Hematopoietic multipotent progenitor cell treated with erythropoietin and hydrocortisone succinate and interleukin-3 and kit ligand, for 6 days (in vitro differentiated cells): ENCODE data around the gene MBIP.

ENCODE experiments used
- DNase-seq: peaks from one replicate; pipeline ENCODE4 v3.0.0-alpha.2; 2015

Gene MBIP

DNA sequence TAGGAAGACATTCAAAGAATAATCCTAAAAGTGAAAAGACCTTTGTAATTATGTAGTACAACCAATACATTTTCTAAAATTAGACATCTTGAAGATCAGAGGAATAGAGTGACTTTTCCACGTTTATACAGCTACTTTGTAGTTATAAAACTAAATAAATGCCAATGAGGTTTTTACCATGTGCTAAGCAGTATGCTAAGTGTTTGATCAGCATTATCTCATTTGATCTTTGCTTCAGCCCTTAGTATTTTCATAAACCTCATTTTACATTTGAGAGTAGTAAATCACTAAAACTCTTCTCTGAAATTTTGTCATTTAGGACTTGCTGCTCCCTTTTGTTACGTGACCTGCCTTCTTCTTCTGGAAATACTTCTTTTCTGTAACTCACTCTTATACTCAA, 13.6 kb downstream of the MBIP start:
- no peak for DNase-seq

DNA sequence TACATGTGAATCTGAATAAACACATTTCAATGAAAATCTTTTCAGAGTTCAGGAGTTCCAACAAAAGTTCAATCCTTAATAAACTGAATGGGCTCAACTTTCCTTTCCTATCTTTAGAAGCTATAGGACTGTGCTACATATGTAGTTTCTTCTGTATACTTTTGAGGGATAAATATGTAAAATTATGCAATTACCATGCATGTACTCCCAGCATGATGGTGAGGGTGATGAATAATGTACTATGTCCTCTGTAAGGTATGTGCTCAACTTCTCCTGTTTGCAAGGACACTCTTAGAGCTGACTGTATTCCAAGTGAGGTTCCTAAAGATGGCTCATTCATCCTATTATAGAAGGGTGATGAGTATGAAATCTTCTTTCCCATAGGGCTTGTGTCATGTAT, 15.5 kb downstream of the MBIP start:
- DNase-seq = no peak

GRCh38 chr14:36303960-36304359, 16.5 kb downstream of the MBIP start:
- no peak for DNase-seq

DNA sequence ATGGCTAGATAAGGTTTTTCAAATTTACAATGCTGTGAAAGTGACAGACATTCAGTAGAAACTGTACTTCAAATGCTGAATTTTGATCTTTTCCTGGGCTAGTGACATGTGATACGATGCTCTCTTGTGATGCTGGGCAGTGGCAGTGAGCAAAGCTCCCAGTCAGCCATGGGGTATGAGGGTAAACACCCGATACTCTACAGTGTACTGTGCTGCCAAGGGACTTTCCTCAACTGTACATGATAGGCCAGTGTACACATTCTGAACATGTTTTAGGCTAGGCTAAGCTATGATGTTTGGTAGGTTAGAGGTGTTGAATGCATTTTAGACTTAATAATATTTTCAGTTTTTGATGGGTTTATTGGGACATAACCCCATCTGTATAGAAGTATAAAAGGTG, 17.6 kb downstream of the MBIP start:
- no peak for DNase-seq

GRCh38 chr14:36301159-36301558, 19.3 kb downstream of the MBIP start:
- DNase-seq = no peak

DNA sequence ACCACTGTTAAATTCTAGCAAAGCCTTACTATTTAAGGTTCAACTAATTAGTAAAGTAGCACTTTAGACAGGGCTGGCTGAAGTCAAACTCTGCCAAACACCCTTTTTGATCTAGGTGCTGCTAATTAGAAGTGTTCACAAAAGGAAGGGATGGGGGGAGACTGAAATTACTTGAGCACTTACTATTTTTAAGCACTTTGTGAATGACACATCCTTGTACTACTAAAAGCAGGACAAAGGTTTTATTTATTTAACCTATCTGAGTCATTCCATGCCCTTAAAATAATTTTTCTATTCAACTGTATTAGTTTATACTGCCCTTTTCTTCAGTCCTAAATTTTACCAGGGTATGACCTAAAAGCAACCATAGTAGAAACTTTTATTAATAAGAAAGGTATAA, 20.1 kb downstream of the MBIP start:
- DNase-seq = no peak

- no peak for DNase-seq
These were observed 24.5 kb downstream of the MBIP start for GRCh38 chr14:36295642-36296627.

DNA sequence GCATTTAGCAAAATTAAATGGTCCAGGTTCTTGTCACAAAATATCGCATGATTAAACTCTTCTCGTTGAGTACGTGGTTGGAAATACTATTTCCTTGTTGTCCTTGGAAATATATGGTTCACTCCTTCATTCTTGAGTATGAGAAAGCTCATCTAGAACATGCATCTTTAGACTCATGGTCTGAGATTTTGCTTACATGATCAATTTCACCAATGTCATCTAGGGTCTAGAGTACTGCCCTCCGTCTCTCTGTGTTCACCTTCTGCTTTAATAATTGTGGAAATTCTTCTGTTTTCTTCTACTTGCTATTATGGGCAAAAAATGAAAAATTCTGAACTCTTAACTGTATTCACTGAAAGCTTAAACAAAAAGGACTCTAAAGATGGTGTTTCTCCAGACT, 25.9 kb downstream of the MBIP start:
- no peak for DNase-seq

GRCh38 chr14:36293824-36294223, 26.6 kb downstream of the MBIP start:
- DNase-seq = peak; percentile 49

GRCh38 chr14:36289954-36290353, 30.5 kb downstream of the MBIP start:
- DNase-seq = no peak

DNA sequence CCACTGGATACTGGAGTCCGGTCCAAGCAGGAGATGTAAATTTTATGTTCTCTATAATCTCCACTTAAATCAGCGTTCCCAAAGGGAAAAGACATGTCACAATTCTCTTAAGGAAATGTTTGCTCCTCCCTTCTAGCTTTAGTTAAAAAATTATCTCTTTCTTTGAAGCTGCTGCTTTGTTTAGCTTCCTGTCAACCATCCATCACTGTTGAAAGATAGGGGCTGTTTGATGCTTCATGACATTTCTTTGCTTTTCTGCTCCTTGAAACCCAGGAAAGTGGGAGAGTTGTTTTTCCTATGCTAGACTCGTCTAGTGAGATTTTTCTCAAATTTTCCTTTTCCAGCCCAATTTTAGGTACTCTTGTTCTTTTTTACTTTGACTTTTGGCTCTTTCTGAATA, 31.9 kb downstream of the MBIP start:
- no peak for DNase-seq

- DNase-seq = no peak
These were observed 35.4 kb downstream of the MBIP start for GRCh38 chr14:36284971-36285595.

DNA sequence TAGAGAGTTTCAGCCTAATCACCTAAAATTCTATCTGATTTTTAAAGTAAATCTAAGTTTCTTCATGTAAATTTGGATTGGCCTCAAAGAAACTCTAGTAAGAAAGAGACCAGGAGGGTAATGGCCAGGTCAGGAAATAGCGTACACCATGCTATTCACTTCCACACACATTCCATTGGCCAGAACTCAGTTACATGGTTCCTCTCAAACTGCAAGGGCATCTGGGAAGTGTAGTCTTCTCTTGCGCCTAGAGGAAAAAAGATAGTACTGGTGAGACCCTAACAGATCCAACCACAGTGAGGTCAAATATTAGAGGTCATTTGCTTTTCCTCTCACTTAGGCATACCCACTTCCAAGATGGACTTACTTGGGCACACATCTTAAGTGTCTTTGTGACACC, 39.1 kb downstream of the MBIP start:
- DNase-seq = no peak

DNA sequence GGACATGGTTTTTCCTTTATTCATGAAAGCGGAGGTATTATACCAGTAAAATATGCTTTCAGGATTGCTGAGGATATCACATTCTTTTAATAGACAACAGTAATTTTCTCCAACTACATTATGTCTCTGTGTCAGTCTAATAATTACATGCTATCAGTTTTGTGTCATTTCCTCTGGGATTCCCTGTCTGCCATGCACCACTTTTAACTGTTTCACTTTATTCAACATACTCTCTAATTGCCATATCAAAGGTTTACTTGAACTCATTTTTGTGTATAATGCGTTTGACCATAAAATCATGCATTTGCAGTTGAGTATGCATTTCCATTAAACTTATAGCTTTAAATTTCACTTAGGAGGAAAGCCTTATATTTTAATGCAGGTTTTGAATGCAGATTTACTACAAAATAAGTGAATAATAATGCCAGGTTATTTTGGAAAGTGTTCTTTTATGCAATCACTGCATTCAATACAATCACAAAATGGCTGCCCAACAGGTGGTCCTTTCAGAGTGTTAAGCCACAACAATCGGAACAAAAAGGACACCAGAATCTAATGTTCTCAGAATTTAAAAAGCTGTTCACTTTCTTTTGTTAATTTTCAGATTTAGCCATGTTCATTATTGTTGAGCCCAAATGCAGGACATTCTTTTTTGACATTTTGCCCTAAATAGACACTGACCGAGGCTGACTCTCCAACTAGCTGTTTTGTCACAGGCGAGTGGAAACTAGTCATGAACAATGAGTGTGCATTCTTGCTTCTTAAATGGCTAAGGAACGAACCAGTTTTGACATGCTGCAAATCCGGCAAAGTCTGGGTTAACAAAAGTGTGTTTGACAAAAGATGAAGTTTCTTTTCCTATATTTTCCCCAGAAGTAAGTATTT, 40.9 kb downstream of the MBIP start:
- DNase-seq = no peak

DNA sequence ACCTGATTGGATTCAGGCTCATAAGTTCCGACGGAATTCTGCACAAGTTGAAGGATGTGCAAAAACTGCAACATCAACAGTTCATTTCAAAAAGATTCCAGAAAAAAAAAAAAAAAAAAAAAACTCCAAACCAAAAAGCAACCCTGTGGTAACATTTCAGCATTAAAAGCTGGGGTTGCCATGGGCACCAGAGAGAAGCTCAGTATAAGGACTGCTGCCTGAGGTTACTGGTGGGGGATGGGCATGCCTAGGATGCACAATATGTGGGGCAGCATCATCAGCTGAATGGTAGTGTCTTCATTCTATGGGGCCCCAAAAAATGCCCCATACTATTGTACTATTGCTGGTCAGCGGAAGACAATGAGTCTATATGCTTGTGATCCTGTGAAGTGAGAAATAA, 44.7 kb downstream of the MBIP start:
- no peak for DNase-seq

- DNase-seq = no peak
These were observed 48.2 kb downstream of the MBIP start for GRCh38 chr14:36271939-36272907.

DNA sequence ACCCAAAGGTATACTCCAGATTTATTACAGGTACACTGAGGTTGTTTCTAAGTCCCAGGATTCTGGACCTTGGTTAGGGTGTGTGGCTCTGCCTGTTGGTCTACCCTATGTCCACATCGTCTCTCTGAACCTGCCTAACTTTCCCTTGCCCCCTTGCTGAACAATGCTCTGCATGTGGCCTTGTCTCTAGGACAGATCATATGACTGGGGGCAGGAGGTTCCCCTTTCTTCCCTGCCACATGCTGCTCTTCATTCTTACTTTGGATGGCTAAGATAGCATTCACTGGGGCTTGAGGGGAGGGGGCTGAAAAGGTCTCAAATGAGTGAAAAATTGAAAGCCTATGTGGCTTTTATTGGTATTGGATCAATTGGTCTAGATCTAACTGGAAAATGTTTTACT, 49.2 kb downstream of the MBIP start:
- peak; percentile 9 for DNase-seq

- no peak for DNase-seq
These were observed 50.2 kb downstream of the MBIP start for GRCh38 chr14:36270191-36270590.

GRCh38 chr14:36268121-36268520, 52.3 kb downstream of the MBIP start:
- DNase-seq = no peak

DNA sequence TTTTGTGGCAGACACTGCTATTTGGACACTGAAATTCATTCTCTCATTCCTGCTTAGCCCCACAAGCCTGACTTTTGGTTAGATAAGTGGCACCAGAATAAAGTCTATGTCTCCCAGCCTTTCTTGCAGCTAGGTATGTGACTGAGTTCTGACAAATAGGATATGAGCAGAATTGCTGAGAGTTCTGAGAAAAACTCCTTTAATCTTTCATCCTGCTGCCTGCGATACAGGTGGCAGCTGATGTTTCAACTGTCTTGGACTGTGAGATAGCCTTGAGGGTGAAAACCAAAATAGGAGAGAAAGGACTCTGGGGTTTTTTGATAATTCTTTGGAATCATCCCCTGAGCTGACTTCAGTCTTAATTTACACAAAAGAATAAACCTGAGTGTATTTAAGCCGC, 55.8 kb downstream of the MBIP start:
- no peak for DNase-seq

GRCh38 chr14:36264107-36264506, 56.3 kb downstream of the MBIP start:
- DNase-seq = no peak

- DNase-seq = no peak
These were observed 59.3 kb downstream of the MBIP start for GRCh38 chr14:36260970-36261640.
